Nephron progenitor cell (in vitro differentiated cells): Measurements from ENCODE around the gene PRKG1.
A peak's percentile ranks its signal among the peaks of the same experiment; 100 is the strongest.
"Not testable (repeated sequence)": the region's sequence is repeated elsewhere in the genome, so short reads cannot be mapped to it uniquely, and the experiment has no call there.

ENCODE experiments used
- DNase-seq: peaks from one replicate; pipeline ENCODE4 v3.0.0; 2021
- H3K27ac Mint-ChIP-seq: 2 replicates; pipeline ENCODE4 v1.8.0; 2021; ENCODE audit warnings: mild to moderate bottlenecking, moderate library complexity, mixed read lengths
- H3K27me3 Mint-ChIP-seq: 2 replicates; pipeline ENCODE4 v1.8.0; 2021; ENCODE audit warnings: mild to moderate bottlenecking, low read depth, mixed read lengths; ENCODE audit not compliant: poor library complexity
- H3K36me3 Mint-ChIP-seq: 2 replicates; pipeline ENCODE4 v1.8.0; 2021; ENCODE audit warnings: low read depth, mixed read lengths
- H3K4me1 Mint-ChIP-seq: 2 replicates; pipeline ENCODE4 v1.8.0; 2021; ENCODE audit warnings: mixed read lengths
- H3K4me3 Mint-ChIP-seq: 2 replicates; pipeline ENCODE4 v1.8.0; 2021; ENCODE audit warnings: mild to moderate bottlenecking, moderate library complexity, mixed read lengths
- H3K9me3 Mint-ChIP-seq: 2 replicates; pipeline ENCODE4 v1.8.0; 2021; ENCODE audit warnings: mild to moderate bottlenecking, moderate library complexity, mixed read lengths
- TF ChIP-seq, protein P1 (sequence below): fragments of 200-600 bp; sonication (generic); IDR thresholded peaks from 2 replicates; pipeline ENCODE4 v1.5.0; 2021; ENCODE audit warnings: antibody characterized with exemption

The PRKG1 gene

DNA sequence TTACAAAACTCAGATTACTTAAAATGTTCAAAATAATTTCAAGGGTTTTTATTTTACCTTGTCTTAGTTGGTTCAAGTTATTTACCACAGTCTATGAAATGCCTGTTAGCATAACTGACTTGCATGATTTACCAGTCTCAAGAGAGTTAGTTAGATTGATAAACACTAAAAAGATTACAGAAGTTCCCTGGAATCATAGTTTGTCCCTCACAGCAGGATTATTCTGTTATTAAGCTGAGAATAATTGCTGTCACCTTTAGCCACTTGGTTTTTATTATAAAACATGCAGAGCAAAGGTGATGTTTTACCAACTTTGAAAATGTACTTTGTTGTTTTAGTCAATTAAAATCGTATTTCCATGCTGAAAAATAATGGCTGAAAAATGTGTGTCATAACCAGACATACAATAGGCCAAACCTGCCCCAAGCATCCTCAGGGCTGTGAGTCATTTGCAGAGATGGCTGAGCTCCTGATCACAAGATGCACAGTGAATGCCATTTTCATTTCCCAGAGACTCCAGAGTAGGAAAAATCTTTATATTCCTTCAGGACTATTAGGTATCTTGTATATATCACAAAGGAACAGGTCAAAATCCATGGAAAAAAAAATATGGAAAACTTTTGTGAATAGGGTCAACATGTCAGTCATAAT lies 1152.0 kb downstream of the PRKG1 start:
- TF ChIP-seq, protein P1, sequence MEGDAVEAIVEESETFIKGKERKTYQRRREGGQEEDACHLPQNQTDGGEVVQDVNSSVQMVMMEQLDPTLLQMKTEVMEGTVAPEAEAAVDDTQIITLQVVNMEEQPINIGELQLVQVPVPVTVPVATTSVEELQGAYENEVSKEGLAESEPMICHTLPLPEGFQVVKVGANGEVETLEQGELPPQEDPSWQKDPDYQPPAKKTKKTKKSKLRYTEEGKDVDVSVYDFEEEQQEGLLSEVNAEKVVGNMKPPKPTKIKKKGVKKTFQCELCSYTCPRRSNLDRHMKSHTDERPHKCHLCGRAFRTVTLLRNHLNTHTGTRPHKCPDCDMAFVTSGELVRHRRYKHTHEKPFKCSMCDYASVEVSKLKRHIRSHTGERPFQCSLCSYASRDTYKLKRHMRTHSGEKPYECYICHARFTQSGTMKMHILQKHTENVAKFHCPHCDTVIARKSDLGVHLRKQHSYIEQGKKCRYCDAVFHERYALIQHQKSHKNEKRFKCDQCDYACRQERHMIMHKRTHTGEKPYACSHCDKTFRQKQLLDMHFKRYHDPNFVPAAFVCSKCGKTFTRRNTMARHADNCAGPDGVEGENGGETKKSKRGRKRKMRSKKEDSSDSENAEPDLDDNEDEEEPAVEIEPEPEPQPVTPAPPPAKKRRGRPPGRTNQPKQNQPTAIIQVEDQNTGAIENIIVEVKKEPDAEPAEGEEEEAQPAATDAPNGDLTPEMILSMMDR: no peak
- peaks cover 24% of the 10 kb centered on the region for H3K4me1 Mint-ChIP-seq
- H3K9me3 Mint-ChIP-seq: peaks cover 36% of the 10 kb centered on the region
- H3K27me3 Mint-ChIP-seq: no peaks in the 10 kb centered on the region
- no peak for DNase-seq
- H3K27ac Mint-ChIP-seq: no peak overlapping the region
- no peak overlapping the region for H3K4me3 Mint-ChIP-seq
- H3K36me3 Mint-ChIP-seq: peaks cover 43% of the 10 kb centered on the region

DNA sequence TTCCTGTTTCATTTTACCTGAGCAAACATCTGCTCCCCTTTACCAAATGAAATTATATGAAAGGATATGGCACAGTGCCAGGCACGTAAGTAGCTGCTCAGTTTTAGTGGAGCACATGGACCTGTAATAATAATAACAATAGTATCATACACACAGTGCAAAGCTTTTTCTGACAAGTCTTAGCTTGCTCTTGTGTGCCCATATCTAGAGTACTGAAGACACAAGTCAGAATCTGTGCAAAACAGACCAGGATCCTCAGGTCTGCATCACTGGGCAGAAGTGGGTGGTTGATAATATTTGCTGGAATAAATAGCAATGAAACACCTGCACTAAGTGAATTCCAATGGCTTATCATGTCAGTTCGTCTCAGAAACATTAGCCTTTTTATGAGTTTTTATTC lies 1154.3 kb downstream of the PRKG1 start:
- H3K27me3 Mint-ChIP-seq: no peaks in the 10 kb centered on the region
- no peak for DNase-seq
- no peak overlapping the region for H3K4me3 Mint-ChIP-seq
- H3K9me3 Mint-ChIP-seq: peaks cover 47% of the 10 kb centered on the region
- peaks cover 53% of the 10 kb centered on the region for H3K36me3 Mint-ChIP-seq
- TF ChIP-seq, protein P1: no peak
- no peak overlapping the region for H3K27ac Mint-ChIP-seq
- H3K4me1 Mint-ChIP-seq: peaks cover 13% of the 10 kb centered on the region

DNA sequence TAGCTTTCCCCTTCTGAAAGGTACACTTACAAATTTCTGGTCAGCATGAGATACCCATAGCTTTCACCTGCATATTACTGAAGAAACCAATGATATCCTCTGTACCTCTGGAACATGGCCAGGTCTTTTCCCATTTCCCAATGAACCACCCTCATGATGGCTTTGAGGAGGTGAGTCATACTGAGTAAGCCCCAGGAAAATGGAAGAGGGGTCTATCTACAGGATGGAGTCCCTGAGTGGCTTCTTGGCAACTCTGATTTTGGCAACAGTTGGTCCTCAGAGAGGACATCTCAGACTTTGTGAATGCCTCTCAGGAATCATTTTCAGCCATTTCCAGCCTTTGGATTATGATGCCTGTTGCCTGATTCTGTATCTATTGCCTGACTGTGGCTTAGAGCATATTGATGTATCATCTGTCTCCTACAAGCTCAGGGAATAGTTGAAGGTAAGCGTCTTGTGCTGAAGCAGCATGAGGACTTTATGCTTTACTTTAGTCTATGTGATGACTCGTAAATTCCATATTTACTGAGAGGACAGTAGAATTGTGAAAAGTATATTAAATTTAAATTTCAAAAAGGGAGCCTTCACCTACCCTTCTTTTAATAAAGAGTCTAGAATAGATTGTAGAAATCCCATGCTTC lies 1155.1 kb downstream of the PRKG1 start:
- Mint-ChIP-seq H3K27ac (no peak overlapping the region), H3K4me3 (no peak overlapping the region), H3K9me3 (peaks cover 40% of the 10 kb centered on the region), H3K36me3 (peaks cover 46% of the 10 kb centered on the region), H3K4me1 (peaks cover 10% of the 10 kb centered on the region), H3K27me3 (no peaks in the 10 kb centered on the region)
- TF ChIP-seq, protein P1: no peak
- DNase-seq: no peak

DNA sequence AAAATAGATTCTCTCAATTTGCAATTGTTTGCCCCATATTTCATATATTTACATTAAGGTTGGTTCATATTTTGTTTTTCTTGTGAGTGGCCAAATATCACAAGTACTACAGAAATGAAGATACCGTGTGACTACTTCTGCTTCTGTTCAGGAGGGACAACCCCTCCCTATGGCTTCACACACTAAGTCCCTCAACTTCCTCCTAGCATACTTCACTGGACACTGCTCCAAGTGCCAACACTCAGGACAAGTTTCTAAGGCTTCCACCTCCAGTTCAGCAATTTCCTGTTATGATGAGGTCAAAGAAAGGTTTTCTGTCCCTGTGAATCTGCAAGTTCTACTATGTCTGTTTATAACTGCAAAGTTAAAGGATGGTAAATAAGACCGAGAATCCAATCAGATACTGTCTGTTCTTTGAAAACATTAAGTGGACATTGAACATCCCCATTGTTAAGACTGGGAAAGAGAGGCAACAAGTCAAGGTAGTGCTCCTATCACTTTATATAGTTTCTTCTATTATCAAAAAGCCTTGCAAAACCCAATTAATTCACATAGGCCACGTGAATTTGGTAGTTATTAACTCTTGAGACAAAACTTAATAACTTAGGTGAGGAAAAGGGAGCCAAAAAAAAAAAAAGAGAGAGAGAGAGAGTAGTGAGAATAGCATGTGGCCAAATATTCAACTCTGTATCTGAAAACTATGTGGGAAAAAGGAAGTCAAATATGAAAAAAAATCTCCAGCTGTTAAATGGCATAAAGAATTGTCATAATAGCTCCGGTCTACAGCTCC lies 1158.5 kb downstream of the PRKG1 start:
- no peak for DNase-seq
- Mint-ChIP-seq H3K4me1 (peaks cover 10% of the 10 kb centered on the region), H3K36me3 (peaks cover 29% of the 10 kb centered on the region), H3K27ac (no peak overlapping the region), H3K4me3 (peak overlapping the region; percentile 78), H3K27me3 (no peaks in the 10 kb centered on the region), H3K9me3 (peaks cover 24% of the 10 kb centered on the region)
- TF ChIP-seq, protein P1: no peak

DNA sequence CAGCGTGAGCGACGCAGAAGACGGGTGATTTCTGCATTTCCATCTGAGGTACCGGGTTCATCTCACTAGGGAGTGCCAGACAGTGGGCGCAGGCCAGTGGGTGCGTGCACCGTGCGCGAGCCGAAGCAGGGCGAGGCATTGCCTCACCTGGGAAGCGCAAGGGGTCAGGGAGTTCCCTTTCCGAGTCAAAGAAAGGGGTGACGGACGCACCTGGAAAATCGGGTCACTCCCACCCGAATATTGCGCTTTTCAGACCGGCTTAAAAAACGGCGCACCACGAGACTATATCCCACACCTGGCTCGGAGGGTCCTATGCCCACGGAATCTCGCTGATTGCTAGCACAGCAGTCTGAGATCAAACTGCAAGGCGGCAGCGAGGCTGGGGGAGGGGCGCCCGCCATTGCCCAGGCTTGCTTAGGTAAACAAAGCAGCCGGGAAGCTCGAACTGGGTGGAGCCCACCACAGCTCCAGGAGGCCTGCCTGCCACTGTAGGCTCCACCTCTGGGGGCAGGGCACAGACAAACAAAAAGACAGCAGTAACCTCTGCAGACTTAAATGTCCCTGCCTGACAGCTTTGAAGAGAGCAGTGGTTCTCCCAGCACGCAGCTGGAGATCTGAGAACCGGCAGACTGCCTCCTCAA lies 1159.2 kb downstream of the PRKG1 start:
- not testable (repeated sequence) for DNase-seq, H3K4me1 Mint-ChIP-seq, H3K27ac Mint-ChIP-seq, H3K27me3 Mint-ChIP-seq
- Mint-ChIP-seq H3K36me3 (peaks cover 29% of the 10 kb centered on the region), H3K4me3 (peak overlapping the region; percentile 78), H3K9me3 (peaks cover 24% of the 10 kb centered on the region)

DNA sequence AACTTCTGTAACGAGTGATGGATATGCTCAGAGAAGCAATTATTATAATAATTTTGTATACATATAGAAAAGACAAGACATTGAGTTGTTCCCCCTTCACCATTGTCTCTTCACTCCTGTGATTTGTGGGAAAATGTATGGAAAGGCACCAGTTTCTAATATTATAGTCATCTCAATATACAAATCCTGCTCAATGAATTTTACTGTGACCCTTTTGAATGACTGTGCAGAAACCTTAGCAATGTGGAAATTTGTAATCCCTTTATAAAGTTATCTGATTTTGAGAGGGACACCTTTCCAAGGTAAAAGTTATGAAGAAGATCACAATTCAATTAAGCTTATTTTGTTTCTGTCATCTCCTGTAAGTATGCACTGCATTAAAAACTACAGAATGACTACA lies 1165.5 kb downstream of the PRKG1 start:
- no peak for DNase-seq
- Mint-ChIP-seq H3K27ac (no peak overlapping the region), H3K4me3 (no peak overlapping the region), H3K9me3 (peaks cover 9% of the 10 kb centered on the region), H3K4me1 (no peaks in the 10 kb centered on the region), H3K27me3 (no peaks in the 10 kb centered on the region), H3K36me3 (peaks cover 8% of the 10 kb centered on the region)
- TF ChIP-seq, protein P1: no peak
